Astrocyte of the cerebellum (primary cell): ENCODE measurements around the gene TRIM29.
A peak's percentile ranks its signal among the peaks of the same experiment; 100 is the strongest.

Experiments
- DNase-seq: peaks from one replicate; pipeline ENCODE4 v3.0.0-alpha.2; 2011; ENCODE audit warnings: low read depth
- H3K4me3 ChIP-seq: 2 replicates; pipeline ENCODE4 v1.5.1; 2011; ENCODE audit warnings: mild to moderate bottlenecking, low read depth, low read length, moderate library complexity
- CTCF ChIP-seq: IDR thresholded peaks from 2 replicates; pipeline ENCODE4 v1.5.1; 2012; ENCODE audit warnings: low read length, low read depth, moderate library complexity, mild to moderate bottlenecking; ENCODE audit errors: missing control alignments
- in situ Hi-C: cut with HindIII; loops from 2 replicates; pipeline ENCODE4 v1.10.0; 2017; ENCODE audit warnings: low sequenced_read_pairs

TRIM29 gene

GRCh38 chr11:120179057-120179672 lies 41.3 kb upstream of the TRIM29 start:
- TF ChIP-seq CTCF: no peak
- H3K4me3 ChIP-seq: no peak overlapping the region
- no peak for DNase-seq
- in situ Hi-C loops: no loop called here

- in situ Hi-C loops: no loop called here
- DNase-seq: no peak
- TF ChIP-seq CTCF: no peak
- H3K4me3 ChIP-seq: no peak overlapping the region
These were observed 40.7 kb upstream of the TRIM29 start for GRCh38 chr11:120178561-120179056.

GRCh38 chr11:120174866-120175265 lies 37.0 kb upstream of the TRIM29 start:
- DNase-seq: no peak

GRCh38 chr11:120173807-120174206 lies 35.9 kb upstream of the TRIM29 start:
- no peak for DNase-seq
- H3K4me3 ChIP-seq: no peak overlapping the region
- no peak for TF ChIP-seq CTCF
- in situ Hi-C loops: no loop called here

More at GRCh38 chr11:120174866-120175265, 37.0 kb upstream of the TRIM29 start:
- TF ChIP-seq CTCF: no peak
- in situ Hi-C loops: no loop called here
- H3K4me3 ChIP-seq: no peak overlapping the region

- no peak for TF ChIP-seq CTCF
- H3K4me3 ChIP-seq: no peak overlapping the region
- no peak for DNase-seq
- in situ Hi-C loops: no loop called here
These were observed 35.2 kb upstream of the TRIM29 start for GRCh38 chr11:120173019-120173705.

- TF ChIP-seq CTCF: peak; percentile 76
- in situ Hi-C loops: no loop called here
- DNase-seq: peak; percentile 31
- H3K4me3 ChIP-seq: no peak overlapping the region
These were observed 34.4 kb upstream of the TRIM29 start for GRCh38 chr11:120172054-120172911.
